Mammary epithelial cell (primary cell): ENCODE data around the gene C15orf39.

Experiments
- EZH2 ChIP-seq: IDR thresholded peaks from 2 replicates; pipeline ENCODE4 v1.6.1; 2012; ENCODE audit warnings: low read length, inconsistent platforms, borderline replicate concordance
- TF ChIP-seq, protein P1 (sequence below), 2 donors: IDR thresholded peaks in 1 of 2; conservative IDR thresholded peaks in 1 of 2; 2 replicates each; pipeline ENCODE4 v1.5.1; 2011 to 2012; ENCODE audit warnings: inconsistent platforms in 2 of 2, low read length in 2 of 2, mild to moderate bottlenecking in 2 of 2, control low read depth in 1 of 2, low read depth in 1 of 2; ENCODE audit not compliant: insufficient read depth in 1 of 2; ENCODE audit errors: extremely low read depth in 1 of 2

- TF ChIP-seq, protein P1, sequence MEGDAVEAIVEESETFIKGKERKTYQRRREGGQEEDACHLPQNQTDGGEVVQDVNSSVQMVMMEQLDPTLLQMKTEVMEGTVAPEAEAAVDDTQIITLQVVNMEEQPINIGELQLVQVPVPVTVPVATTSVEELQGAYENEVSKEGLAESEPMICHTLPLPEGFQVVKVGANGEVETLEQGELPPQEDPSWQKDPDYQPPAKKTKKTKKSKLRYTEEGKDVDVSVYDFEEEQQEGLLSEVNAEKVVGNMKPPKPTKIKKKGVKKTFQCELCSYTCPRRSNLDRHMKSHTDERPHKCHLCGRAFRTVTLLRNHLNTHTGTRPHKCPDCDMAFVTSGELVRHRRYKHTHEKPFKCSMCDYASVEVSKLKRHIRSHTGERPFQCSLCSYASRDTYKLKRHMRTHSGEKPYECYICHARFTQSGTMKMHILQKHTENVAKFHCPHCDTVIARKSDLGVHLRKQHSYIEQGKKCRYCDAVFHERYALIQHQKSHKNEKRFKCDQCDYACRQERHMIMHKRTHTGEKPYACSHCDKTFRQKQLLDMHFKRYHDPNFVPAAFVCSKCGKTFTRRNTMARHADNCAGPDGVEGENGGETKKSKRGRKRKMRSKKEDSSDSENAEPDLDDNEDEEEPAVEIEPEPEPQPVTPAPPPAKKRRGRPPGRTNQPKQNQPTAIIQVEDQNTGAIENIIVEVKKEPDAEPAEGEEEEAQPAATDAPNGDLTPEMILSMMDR (conservative IDR thresholded peaks at IDR 0.05 in 1 of 2, IDR thresholded peaks at IDR 0.05 in 1 of 2; ENCODE audit: extremely low read depth in 1 of 2, insufficient read depth in 1 of 2, low read depth in 1 of 2, low read length in 2 of 2) = no peak
- TF ChIP-seq EZH2 = no peak
Measured at GRCh38 chr15:75225951-75226732, 24.5 kb downstream of the C15orf39 start.
